WTC11 (cell line): ENCODE measurements around the gene FAXDC2. TPM values are rescaled to one million over a fixed set of nuclear protein-coding genes. Genes with fewer than 3 reads are reported as not detected.
A peak's percentile ranks its signal among the peaks of the same experiment; 100 is the strongest.

Source experiments
- ATAC-seq: fragments of 200-7000 bp; cut with Tn5 transposase; 2 replicates; pipeline ENCODE4 v1.10.0; 2021; ENCODE audit warnings: mild to moderate bottlenecking, moderate library complexity
- CTCF ChIA-PET: fragments of 300-600 bp; sonication (Branson Sonifier 250); formaldehyde crosslinking; loops from one replicate; lab custom pipeline; 2021; ENCODE audit warnings: antibody characterized with exemption; lab: Charles Lee
- POLR2A ChIA-PET: fragments of 350-600 bp; sonication (Branson Sonifier 250); formaldehyde crosslinking; loops from one replicate; lab custom pipeline; 2021; ENCODE audit warnings: antibody characterized with exemption; lab: Charles Lee
- DNase-seq: peaks from one replicate; pipeline ENCODE4 v3.0.0; 2021; ENCODE audit warnings: low spot score
- H3K27ac Mint-ChIP-seq: 2 replicates; pipeline ENCODE4 v1.8.0; 2021; ENCODE audit warnings: mixed read lengths
- H3K27me3 Mint-ChIP-seq: 2 replicates; pipeline ENCODE4 v1.8.0; 2021; ENCODE audit warnings: low read depth, mild to moderate bottlenecking, moderate library complexity, mixed read lengths
- H3K36me3 Mint-ChIP-seq: 2 replicates; pipeline ENCODE4 v1.8.0; 2021; ENCODE audit warnings: mixed read lengths
- H3K4me1 Mint-ChIP-seq: 2 replicates; pipeline ENCODE4 v1.8.0; 2022; ENCODE audit warnings: mixed read lengths
- H3K4me3 Mint-ChIP-seq: 2 replicates; pipeline ENCODE4 v1.8.0; 2021; ENCODE audit warnings: mild to moderate bottlenecking, moderate library complexity, mixed read lengths
- H3K9me3 Mint-ChIP-seq: 2 replicates; pipeline ENCODE4 v1.8.0; 2021; ENCODE audit warnings: mixed read lengths
- AR ChIP-seq: fragments of 250-450 bp; sonication (Bioruptor Pico); IDR thresholded peaks from 2 replicates; pipeline ENCODE4 v1.9.0; 2021; ENCODE audit warnings: mild to moderate bottlenecking
- CBFB ChIP-seq: sonication (generic); formaldehyde crosslinking; IDR thresholded peaks from 2 replicates; pipeline ENCODE4 v1.8.1; 2022; ENCODE audit warnings: mild to moderate bottlenecking, low read depth, missing genetic modification reagents
- EMX1 ChIP-seq: fragments of 250-450 bp; sonication (Bioruptor Pico); IDR thresholded peaks from 2 replicates; pipeline ENCODE4 v1.8.0; 2021; ENCODE audit warnings: mild to moderate bottlenecking
- ZNF138 ChIP-seq: sonication (generic); formaldehyde crosslinking; conservative IDR thresholded peaks from 2 replicates; pipeline ENCODE4 v1.8.1; 2022; ENCODE audit warnings: mild to moderate bottlenecking, moderate library complexity, missing genetic modification reagents
- total RNA-seq: library from RNA; stranded (reverse); gene quantifications from 3 replicates; pipeline ENCODE4 v1.2.3, GENCODE V29; 2021
- TF ChIP-seq, protein P1 (sequence below): sonication (generic); formaldehyde crosslinking; IDR thresholded peaks from 2 replicates; pipeline ENCODE4 v1.8.0; 2023; ENCODE audit warnings: missing genetic modification reagents, mild to moderate bottlenecking, borderline replicate concordance
- TF ChIP-seq, protein P2 (sequence below): sonication (generic); formaldehyde crosslinking; IDR thresholded peaks from 2 replicates; pipeline ENCODE4 v1.8.0; 2022; ENCODE audit warnings: mild to moderate bottlenecking, missing genetic modification reagents
- TF ChIP-seq, protein P3 (sequence below): fragments of 200-600 bp; IDR thresholded peaks from 2 replicates; pipeline ENCODE4 v1.8.0; 2022; ENCODE audit warnings: antibody characterized with exemption
- TF ChIP-seq, protein P4 (sequence below): sonication (generic); formaldehyde crosslinking; conservative IDR thresholded peaks from 2 replicates; pipeline ENCODE4 v1.8.1; 2022; ENCODE audit warnings: mild to moderate bottlenecking, missing genetic modification reagents
- TF ChIP-seq, protein P5 (sequence below): fragments of 250-450 bp; sonication (Bioruptor Pico); IDR thresholded peaks from 2 replicates; pipeline ENCODE4 v1.8.0; 2021; ENCODE audit warnings: mild to moderate bottlenecking
- TF ChIP-seq, protein P6 (sequence below): sonication (generic); formaldehyde crosslinking; IDR thresholded peaks from 2 replicates; pipeline ENCODE4 v1.8.1; 2023; ENCODE audit warnings: mild to moderate bottlenecking, missing genetic modification reagents

The FAXDC2 gene
- total RNA-seq, 1 experiment from 2014 or later, result 3.9 TPM

- TF ChIP-seq, protein P1, sequence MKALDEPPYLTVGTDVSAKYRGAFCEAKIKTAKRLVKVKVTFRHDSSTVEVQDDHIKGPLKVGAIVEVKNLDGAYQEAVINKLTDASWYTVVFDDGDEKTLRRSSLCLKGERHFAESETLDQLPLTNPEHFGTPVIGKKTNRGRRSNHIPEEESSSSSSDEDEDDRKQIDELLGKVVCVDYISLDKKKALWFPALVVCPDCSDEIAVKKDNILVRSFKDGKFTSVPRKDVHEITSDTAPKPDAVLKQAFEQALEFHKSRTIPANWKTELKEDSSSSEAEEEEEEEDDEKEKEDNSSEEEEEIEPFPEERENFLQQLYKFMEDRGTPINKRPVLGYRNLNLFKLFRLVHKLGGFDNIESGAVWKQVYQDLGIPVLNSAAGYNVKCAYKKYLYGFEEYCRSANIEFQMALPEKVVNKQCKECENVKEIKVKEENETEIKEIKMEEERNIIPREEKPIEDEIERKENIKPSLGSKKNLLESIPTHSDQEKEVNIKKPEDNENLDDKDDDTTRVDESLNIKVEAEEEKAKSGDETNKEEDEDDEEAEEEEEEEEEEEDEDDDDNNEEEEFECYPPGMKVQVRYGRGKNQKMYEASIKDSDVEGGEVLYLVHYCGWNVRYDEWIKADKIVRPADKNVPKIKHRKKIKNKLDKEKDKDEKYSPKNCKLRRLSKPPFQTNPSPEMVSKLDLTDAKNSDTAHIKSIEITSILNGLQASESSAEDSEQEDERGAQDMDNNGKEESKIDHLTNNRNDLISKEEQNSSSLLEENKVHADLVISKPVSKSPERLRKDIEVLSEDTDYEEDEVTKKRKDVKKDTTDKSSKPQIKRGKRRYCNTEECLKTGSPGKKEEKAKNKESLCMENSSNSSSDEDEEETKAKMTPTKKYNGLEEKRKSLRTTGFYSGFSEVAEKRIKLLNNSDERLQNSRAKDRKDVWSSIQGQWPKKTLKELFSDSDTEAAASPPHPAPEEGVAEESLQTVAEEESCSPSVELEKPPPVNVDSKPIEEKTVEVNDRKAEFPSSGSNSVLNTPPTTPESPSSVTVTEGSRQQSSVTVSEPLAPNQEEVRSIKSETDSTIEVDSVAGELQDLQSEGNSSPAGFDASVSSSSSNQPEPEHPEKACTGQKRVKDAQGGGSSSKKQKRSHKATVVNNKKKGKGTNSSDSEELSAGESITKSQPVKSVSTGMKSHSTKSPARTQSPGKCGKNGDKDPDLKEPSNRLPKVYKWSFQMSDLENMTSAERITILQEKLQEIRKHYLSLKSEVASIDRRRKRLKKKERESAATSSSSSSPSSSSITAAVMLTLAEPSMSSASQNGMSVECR (CRISPR knock-in tag), result no peak
- TF ChIP-seq, protein P2, sequence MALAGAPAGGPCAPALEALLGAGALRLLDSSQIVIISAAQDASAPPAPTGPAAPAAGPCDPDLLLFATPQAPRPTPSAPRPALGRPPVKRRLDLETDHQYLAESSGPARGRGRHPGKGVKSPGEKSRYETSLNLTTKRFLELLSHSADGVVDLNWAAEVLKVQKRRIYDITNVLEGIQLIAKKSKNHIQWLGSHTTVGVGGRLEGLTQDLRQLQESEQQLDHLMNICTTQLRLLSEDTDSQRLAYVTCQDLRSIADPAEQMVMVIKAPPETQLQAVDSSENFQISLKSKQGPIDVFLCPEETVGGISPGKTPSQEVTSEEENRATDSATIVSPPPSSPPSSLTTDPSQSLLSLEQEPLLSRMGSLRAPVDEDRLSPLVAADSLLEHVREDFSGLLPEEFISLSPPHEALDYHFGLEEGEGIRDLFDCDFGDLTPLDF (CRISPR knock-in tag), result no peak
- TF ChIP-seq EMX1 (CRISPR knock-in tag), result no peak
- TF ChIP-seq, protein P3, sequence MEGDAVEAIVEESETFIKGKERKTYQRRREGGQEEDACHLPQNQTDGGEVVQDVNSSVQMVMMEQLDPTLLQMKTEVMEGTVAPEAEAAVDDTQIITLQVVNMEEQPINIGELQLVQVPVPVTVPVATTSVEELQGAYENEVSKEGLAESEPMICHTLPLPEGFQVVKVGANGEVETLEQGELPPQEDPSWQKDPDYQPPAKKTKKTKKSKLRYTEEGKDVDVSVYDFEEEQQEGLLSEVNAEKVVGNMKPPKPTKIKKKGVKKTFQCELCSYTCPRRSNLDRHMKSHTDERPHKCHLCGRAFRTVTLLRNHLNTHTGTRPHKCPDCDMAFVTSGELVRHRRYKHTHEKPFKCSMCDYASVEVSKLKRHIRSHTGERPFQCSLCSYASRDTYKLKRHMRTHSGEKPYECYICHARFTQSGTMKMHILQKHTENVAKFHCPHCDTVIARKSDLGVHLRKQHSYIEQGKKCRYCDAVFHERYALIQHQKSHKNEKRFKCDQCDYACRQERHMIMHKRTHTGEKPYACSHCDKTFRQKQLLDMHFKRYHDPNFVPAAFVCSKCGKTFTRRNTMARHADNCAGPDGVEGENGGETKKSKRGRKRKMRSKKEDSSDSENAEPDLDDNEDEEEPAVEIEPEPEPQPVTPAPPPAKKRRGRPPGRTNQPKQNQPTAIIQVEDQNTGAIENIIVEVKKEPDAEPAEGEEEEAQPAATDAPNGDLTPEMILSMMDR, result no peak
Measured at GRCh38 chr5:154820383-154820782, 30.0 kb downstream of the FAXDC2 start (continued).

- Mint-ChIP-seq H3K4me1 (peaks cover 16% of the 10 kb centered on the region; the same call in 1 of the 2 replicates), H3K36me3 (peaks cover 65% of the 10 kb centered on the region), H3K9me3 (no peaks in the 10 kb centered on the region), H3K4me3 (no peak overlapping the region), H3K27ac (0 out of 2 replicates have a peak overlapping the region, but pooled peaks have one; percentile 11), H3K27me3 (no peaks in the 10 kb centered on the region)
- TF ChIP-seq, protein P4, sequence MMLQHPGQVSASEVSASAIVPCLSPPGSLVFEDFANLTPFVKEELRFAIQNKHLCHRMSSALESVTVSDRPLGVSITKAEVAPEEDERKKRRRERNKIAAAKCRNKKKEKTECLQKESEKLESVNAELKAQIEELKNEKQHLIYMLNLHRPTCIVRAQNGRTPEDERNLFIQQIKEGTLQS (CRISPR knock-in tag), result no peak
- no peak for TF ChIP-seq CBFB (CRISPR knock-in tag)
- TF ChIP-seq, protein P5, sequence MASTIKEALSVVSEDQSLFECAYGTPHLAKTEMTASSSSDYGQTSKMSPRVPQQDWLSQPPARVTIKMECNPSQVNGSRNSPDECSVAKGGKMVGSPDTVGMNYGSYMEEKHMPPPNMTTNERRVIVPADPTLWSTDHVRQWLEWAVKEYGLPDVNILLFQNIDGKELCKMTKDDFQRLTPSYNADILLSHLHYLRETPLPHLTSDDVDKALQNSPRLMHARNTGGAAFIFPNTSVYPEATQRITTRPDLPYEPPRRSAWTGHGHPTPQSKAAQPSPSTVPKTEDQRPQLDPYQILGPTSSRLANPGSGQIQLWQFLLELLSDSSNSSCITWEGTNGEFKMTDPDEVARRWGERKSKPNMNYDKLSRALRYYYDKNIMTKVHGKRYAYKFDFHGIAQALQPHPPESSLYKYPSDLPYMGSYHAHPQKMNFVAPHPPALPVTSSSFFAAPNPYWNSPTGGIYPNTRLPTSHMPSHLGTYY, result no peak
- no peak for TF ChIP-seq ZNF138 (CRISPR knock-in tag)
- TF ChIP-seq, protein P6, sequence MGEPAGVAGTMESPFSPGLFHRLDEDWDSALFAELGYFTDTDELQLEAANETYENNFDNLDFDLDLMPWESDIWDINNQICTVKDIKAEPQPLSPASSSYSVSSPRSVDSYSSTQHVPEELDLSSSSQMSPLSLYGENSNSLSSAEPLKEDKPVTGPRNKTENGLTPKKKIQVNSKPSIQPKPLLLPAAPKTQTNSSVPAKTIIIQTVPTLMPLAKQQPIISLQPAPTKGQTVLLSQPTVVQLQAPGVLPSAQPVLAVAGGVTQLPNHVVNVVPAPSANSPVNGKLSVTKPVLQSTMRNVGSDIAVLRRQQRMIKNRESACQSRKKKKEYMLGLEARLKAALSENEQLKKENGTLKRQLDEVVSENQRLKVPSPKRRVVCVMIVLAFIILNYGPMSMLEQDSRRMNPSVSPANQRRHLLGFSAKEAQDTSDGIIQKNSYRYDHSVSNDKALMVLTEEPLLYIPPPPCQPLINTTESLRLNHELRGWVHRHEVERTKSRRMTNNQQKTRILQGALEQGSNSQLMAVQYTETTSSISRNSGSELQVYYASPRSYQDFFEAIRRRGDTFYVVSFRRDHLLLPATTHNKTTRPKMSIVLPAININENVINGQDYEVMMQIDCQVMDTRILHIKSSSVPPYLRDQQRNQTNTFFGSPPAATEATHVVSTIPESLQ (CRISPR knock-in tag), result no peak
- no peak for TF ChIP-seq AR
- no peak for ATAC-seq
- CTCF ChIA-PET, result interaction anchor here (1.8 kb wide), 1 partner anchor 169 kb away, joined by 7 read pairs; no protein-coding TSS in a partner anchor
- POLR2A ChIA-PET, result interaction anchor here (0.8 kb wide), 1 partner anchor 25 kb away, joined by 3 read pairs; no protein-coding TSS in a partner anchor
- DNase-seq, result no peak
Measured at GRCh38 chr5:154819546-154819945, 30.9 kb downstream of the FAXDC2 start.
